AG04449 (cell line): ENCODE results near the gene CAPRIN2.

Source experiments
- CTCF ChIA-PET: fragments of 350-600 bp; formaldehyde crosslinking; extraction: SDS; loops from one replicate; lab custom pipeline; 2021; ENCODE audit warnings: antibody characterized with exemption; lab: Yijun Ruan, JAX
- POLR2A ChIA-PET: fragments of 400-600, 350-600 bp; formaldehyde crosslinking; extraction: SDS; loops from one replicate; lab custom pipeline; 2020; ENCODE audit warnings: antibody characterized with exemption, inconsistent platforms; lab: Yijun Ruan, JAX
- DNase-seq: peaks from one replicate; pipeline ENCODE4 v3.0.0-alpha.2; 2010; ENCODE audit warnings: low read depth, low spot score
- H3K4me3 ChIP-seq: 2 replicates; pipeline ENCODE4 v1.5.1; 2011; ENCODE audit warnings: low read depth, mild to moderate bottlenecking, control low read depth, low read length
- TF ChIP-seq, protein P1 (sequence below): IDR thresholded peaks from one replicate; pipeline ENCODE4 v1.5.1; 2011; ENCODE audit warnings: mild to moderate bottlenecking, moderate library complexity, low read length, control low read depth, inconsistent platforms; ENCODE audit not compliant: insufficient read depth; ENCODE audit errors: missing control alignments

CAPRIN2 gene

DNA sequence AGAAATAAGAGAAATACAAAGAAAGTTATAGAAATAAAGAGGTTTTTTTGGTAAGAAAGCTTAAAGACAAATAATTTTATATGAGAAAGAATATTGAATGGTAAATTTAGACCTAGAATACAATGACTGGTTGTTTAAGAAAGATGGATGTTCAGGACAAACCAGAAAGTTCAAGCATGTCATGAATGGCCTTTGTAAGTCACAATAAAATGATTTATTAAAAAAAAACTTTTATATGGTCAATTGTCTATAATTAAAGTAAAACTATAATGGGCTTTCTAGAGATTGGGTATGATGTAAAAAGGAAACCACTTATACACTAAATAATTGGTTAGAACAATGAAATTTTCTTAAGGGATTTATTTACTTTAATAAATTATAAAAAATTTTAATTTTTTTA is 19.8 kb upstream of the CAPRIN2 start:
- no peak for DNase-seq
- POLR2A ChIA-PET, result no interaction called here
- CTCF ChIA-PET, result interaction anchor here (0.9 to 2.4 kb wide), 2 partner anchors 8 to 33 kb away, joined by 4 to 5 read pairs; no protein-coding TSS in a partner anchor
- TF ChIP-seq, protein P1, sequence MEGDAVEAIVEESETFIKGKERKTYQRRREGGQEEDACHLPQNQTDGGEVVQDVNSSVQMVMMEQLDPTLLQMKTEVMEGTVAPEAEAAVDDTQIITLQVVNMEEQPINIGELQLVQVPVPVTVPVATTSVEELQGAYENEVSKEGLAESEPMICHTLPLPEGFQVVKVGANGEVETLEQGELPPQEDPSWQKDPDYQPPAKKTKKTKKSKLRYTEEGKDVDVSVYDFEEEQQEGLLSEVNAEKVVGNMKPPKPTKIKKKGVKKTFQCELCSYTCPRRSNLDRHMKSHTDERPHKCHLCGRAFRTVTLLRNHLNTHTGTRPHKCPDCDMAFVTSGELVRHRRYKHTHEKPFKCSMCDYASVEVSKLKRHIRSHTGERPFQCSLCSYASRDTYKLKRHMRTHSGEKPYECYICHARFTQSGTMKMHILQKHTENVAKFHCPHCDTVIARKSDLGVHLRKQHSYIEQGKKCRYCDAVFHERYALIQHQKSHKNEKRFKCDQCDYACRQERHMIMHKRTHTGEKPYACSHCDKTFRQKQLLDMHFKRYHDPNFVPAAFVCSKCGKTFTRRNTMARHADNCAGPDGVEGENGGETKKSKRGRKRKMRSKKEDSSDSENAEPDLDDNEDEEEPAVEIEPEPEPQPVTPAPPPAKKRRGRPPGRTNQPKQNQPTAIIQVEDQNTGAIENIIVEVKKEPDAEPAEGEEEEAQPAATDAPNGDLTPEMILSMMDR, result no peak
- no peak overlapping the region for H3K4me3 ChIP-seq

DNA sequence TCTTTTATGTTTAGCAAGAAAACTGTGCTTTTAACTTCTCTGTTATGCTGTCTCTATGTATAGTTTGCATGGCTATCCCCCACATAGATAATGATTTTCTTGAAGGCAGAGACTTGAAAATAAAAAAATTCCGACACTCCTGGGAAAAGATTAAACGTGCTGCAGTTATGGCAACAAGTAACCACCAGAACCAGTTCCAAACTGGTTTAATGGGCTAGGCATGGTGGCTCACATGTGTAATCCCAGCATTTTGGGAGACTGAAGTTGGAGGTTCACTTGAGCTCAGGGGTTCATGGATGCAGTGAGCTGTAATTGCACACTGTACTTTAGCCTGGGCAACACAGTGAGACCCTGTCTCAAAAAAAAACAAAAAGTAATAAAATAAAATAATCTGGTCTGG is 15.1 kb upstream of the CAPRIN2 start:
- ChIA-PET CTCF (no interaction called here), POLR2A (no interaction called here)
- H3K4me3 ChIP-seq, result no peak overlapping the region
- TF ChIP-seq, protein P1, result no peak
- DNase-seq, result no peak

DNA sequence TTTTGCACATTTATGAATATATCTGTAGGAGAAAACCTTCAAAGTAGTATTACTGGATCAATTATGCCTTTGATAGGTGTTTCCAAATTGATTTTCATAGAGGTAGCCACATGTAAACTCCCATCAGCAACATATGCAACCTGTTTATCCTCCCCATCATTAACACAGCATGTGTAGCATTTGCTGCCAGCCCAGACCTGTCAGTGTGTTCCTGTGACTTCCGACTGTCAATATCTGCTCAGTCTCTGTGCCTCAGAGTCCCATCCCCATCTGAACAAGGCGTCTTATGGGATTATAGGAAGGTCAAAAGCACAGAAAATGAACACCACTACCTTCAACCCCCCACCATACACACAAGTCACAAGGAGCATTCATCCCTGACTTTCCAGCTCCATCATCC is 9.5 kb upstream of the CAPRIN2 start:
- no peak for DNase-seq
- TF ChIP-seq, protein P1, result no peak
- no peak overlapping the region for H3K4me3 ChIP-seq
- POLR2A ChIA-PET, result no interaction called here
- CTCF ChIA-PET, result interaction anchor here (1.1 to 1.2 kb wide), 2 partner anchors 9 to 27 kb away, joined by 3 to 4 read pairs; partner anchors contain the start of gene CAPRIN2

DNA sequence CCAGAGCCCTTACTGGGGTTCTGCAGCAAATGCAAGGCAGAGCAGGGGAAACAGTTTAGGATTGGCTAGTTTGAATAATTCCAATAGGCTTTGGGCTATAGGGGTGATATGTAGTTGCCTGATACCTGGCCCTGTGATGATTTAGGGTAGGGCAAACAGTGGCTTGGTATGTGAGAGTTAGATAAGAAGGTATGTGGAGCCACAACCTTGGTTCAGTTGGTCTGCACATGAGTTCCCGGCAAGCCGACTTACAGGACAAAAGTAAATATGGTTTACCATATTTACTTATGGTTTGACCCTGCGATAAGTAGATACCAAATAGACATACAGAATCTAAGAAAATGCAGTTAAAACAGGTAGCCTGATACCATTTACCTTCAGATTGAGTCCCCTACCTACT is 8.3 kb upstream of the CAPRIN2 start:
- H3K4me3 ChIP-seq, result no peak overlapping the region
- DNase-seq, result no peak
- ChIA-PET CTCF (no interaction called here), POLR2A (no interaction called here)
- TF ChIP-seq, protein P1, result no peak

DNA sequence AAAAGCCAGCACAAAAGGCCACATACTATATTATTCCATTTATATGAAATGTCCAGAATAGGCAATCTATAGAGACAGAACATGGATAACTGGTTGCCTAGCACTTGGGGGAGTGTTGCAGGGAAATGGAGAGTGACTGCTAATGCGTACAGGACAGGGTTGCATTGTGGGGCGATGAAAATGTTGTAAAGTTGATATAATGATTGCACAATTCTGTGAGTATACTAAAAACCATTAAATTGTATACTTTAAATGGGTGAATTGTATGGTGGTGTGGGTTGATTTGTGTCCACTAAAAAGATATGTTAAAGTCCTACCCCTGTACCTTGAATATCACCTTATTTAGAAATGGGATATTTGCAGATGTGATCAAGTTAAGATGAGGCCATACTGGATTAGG is 7.0 kb upstream of the CAPRIN2 start:
- TF ChIP-seq, protein P1, result no peak
- POLR2A ChIA-PET, result no interaction called here
- H3K4me3 ChIP-seq, result no peak overlapping the region
- no peak for DNase-seq
- CTCF ChIA-PET, result no interaction called here

DNA sequence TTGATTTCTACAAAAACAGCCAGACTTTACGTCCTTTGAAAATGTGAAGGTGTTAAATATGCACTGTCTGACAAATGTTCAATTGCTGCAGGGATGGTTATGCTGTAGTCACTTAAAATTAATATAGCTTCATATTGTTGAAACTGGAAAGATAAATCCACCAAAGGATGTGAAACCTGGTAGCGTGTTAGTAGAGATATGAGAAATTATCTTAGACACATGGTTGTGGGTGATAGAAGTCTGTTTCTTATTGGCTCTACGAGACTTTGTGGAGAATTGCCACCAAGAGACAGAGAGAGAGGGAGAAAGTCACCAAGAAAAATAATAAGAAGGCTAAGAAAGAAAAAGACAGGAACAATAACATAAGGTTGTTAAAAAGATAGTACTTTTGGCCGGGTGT is 2.6 kb upstream of the CAPRIN2 start:
- DNase-seq, result no peak
- ChIA-PET POLR2A (no interaction called here), CTCF (interaction anchor here (0.8 kb wide), 1 partner anchor 10 kb away, joined by 4 read pairs; no protein-coding TSS in a partner anchor)
- TF ChIP-seq, protein P1, result no peak
- H3K4me3 ChIP-seq, result no peak overlapping the region
